Muscle layer of colon (tissue), 2 donors: ENCODE results near the gene SDCCAG8.
A peak's percentile ranks its signal among the peaks of the same experiment; 100 is the strongest.

ENCODE experiments used
- H3K27ac ChIP-seq: one replicate; pipeline ENCODE4 v1.7.0; 2013; ENCODE audit warnings: low read depth, mild to moderate bottlenecking, low read length, moderate library complexity
- H3K27me3 ChIP-seq, 2 donors: one replicate each; pipeline ENCODE4 v1.7.0; 2013; ENCODE audit warnings: low read length in 2 of 2, mild to moderate bottlenecking in 2 of 2; ENCODE audit not compliant: insufficient read depth in 2 of 2, control insufficient read depth in 1 of 2
- H3K36me3 ChIP-seq: one replicate; pipeline ENCODE4 v1.7.0; 2013; ENCODE audit warnings: mild to moderate bottlenecking, low read length; ENCODE audit not compliant: insufficient read depth
- H3K4me1 ChIP-seq: one replicate; pipeline ENCODE4 v1.7.0; 2013; ENCODE audit warnings: mild to moderate bottlenecking, low read length; ENCODE audit not compliant: insufficient read depth
- H3K4me3 ChIP-seq, 2 donors: one replicate each; pipeline ENCODE4 v1.7.0; 2013; ENCODE audit warnings: low read length in 2 of 2, low read depth in 1 of 2, mild to moderate bottlenecking in 1 of 2, moderate library complexity in 1 of 2
- H3K9ac ChIP-seq: one replicate; pipeline ENCODE4 v1.7.0; 2013; ENCODE audit warnings: low read length
- H3K9me3 ChIP-seq: one replicate; pipeline ENCODE4 v1.7.0; 2013; ENCODE audit warnings: mild to moderate bottlenecking, low read length
- donor health status: abdominal sarcoma.
- donor health status: Adenocarcinoma of cecum.

Gene SDCCAG8

GRCh38 chr1:243343970-243344937 is 88.4 kb downstream of the SDCCAG8 start:
- no peaks in the 10 kb centered on the region for H3K4me1 ChIP-seq
- H3K4me3 ChIP-seq: no peak overlapping the region
- no peaks in the 10 kb centered on the region for H3K9me3 ChIP-seq
- H3K27ac ChIP-seq: no peak overlapping the region
- no peaks in the 10 kb centered on the region for H3K36me3 ChIP-seq
- no peak overlapping the region for H3K9ac ChIP-seq
- no peaks in the 10 kb centered on the region for H3K27me3 ChIP-seq

- no peak overlapping the region for H3K4me3 ChIP-seq
- no peaks in the 10 kb centered on the region for H3K27me3 ChIP-seq
- H3K9ac ChIP-seq: no peak overlapping the region
- no peaks in the 10 kb centered on the region for H3K9me3 ChIP-seq
- no peak overlapping the region for H3K27ac ChIP-seq
- no peaks in the 10 kb centered on the region for H3K36me3 ChIP-seq
- H3K4me1 ChIP-seq: no peaks in the 10 kb centered on the region
Observed at GRCh38 chr1:243345205-243345604, 89.4 kb downstream of the SDCCAG8 start.

GRCh38 chr1:243346016-243346415 is 90.2 kb downstream of the SDCCAG8 start:
- Histone ChIP-seq H3K4me1 (no peaks in the 10 kb centered on the region), H3K4me3 (no peak overlapping the region), H3K27ac (no peak overlapping the region), H3K9ac (no peak overlapping the region), H3K27me3 (no peaks in the 10 kb centered on the region), H3K36me3 (peaks cover 2% of the 10 kb centered on the region), H3K9me3 (no peaks in the 10 kb centered on the region)

GRCh38 chr1:243346468-243346867 is 90.6 kb downstream of the SDCCAG8 start:
- no peaks in the 10 kb centered on the region for H3K9me3 ChIP-seq
- no peak overlapping the region for H3K27ac ChIP-seq
- no peaks in the 10 kb centered on the region for H3K4me1 ChIP-seq
- H3K9ac ChIP-seq: no peak overlapping the region
- no peaks in the 10 kb centered on the region for H3K27me3 ChIP-seq
- peaks cover 6% of the 10 kb centered on the region for H3K36me3 ChIP-seq
- no peak overlapping the region for H3K4me3 ChIP-seq

GRCh38 chr1:243348331-243348730 is 92.5 kb downstream of the SDCCAG8 start:
- H3K27ac ChIP-seq: no peak overlapping the region
- H3K27me3 ChIP-seq: no peaks in the 10 kb centered on the region
- H3K9me3 ChIP-seq: no peaks in the 10 kb centered on the region
- no peak overlapping the region for H3K9ac ChIP-seq
- no peaks in the 10 kb centered on the region for H3K4me1 ChIP-seq
- H3K36me3 ChIP-seq: peaks cover 6% of the 10 kb centered on the region
- H3K4me3 ChIP-seq: no peak overlapping the region

GRCh38 chr1:243349128-243349527 is 93.3 kb downstream of the SDCCAG8 start:
- no peak overlapping the region for H3K9ac ChIP-seq
- peaks cover 6% of the 10 kb centered on the region for H3K36me3 ChIP-seq
- H3K4me3 ChIP-seq: no peak overlapping the region
- no peak overlapping the region for H3K27ac ChIP-seq
- peaks cover 3% of the 10 kb centered on the region for H3K4me1 ChIP-seq
- no peaks in the 10 kb centered on the region for H3K9me3 ChIP-seq
- no peaks in the 10 kb centered on the region for H3K27me3 ChIP-seq

- H3K36me3 ChIP-seq: peaks cover 6% of the 10 kb centered on the region
- H3K4me3 ChIP-seq: no peak overlapping the region
- no peak overlapping the region for H3K27ac ChIP-seq
- H3K4me1 ChIP-seq: peaks cover 12% of the 10 kb centered on the region
- H3K9ac ChIP-seq: no peak overlapping the region
- H3K9me3 ChIP-seq: no peaks in the 10 kb centered on the region
- H3K27me3 ChIP-seq: no peaks in the 10 kb centered on the region
Observed at GRCh38 chr1:243351337-243351736, 95.5 kb downstream of the SDCCAG8 start.

GRCh38 chr1:243354511-243355153 is 98.8 kb downstream of the SDCCAG8 start:
- H3K27ac ChIP-seq: no peak overlapping the region
- H3K9me3 ChIP-seq: no peaks in the 10 kb centered on the region
- peaks cover 12% of the 10 kb centered on the region for H3K4me1 ChIP-seq
- no peaks in the 10 kb centered on the region for H3K27me3 ChIP-seq
- peak overlapping the region in 1 of 2 donors; percentile 23 for H3K4me3 ChIP-seq
- H3K9ac ChIP-seq: no peak overlapping the region
- peaks cover 6% of the 10 kb centered on the region for H3K36me3 ChIP-seq

GRCh38 chr1:243363832-243364231 is 108.0 kb downstream of the SDCCAG8 start:
- Histone ChIP-seq H3K4me3 (no peak overlapping the region), H3K9me3 (no peaks in the 10 kb centered on the region), H3K9ac (no peak overlapping the region), H3K27me3 (no peaks in the 10 kb centered on the region), H3K36me3 (no peaks in the 10 kb centered on the region), H3K4me1 (no peaks in the 10 kb centered on the region), H3K27ac (no peak overlapping the region)

GRCh38 chr1:243364330-243364729 is 108.5 kb downstream of the SDCCAG8 start:
- no peaks in the 10 kb centered on the region for H3K9me3 ChIP-seq
- H3K9ac ChIP-seq: no peak overlapping the region
- H3K4me3 ChIP-seq: no peak overlapping the region
- no peaks in the 10 kb centered on the region for H3K36me3 ChIP-seq
- H3K27ac ChIP-seq: no peak overlapping the region
- H3K27me3 ChIP-seq: no peaks in the 10 kb centered on the region
- no peaks in the 10 kb centered on the region for H3K4me1 ChIP-seq

- no peak overlapping the region for H3K27ac ChIP-seq
- H3K9ac ChIP-seq: no peak overlapping the region
- no peaks in the 10 kb centered on the region for H3K4me1 ChIP-seq
- no peak overlapping the region for H3K4me3 ChIP-seq
- no peaks in the 10 kb centered on the region for H3K9me3 ChIP-seq
- H3K36me3 ChIP-seq: no peaks in the 10 kb centered on the region
- no peaks in the 10 kb centered on the region for H3K27me3 ChIP-seq
Observed at GRCh38 chr1:243364866-243365265, 109.0 kb downstream of the SDCCAG8 start.
